GM20000 (cell line): ENCODE data around the gene FAM120A.
"Not testable (repeated sequence)": the region's sequence is repeated elsewhere in the genome, so short reads cannot be mapped to it uniquely, and the experiment has no call there.

Experiments used
- DNase-seq: peaks from one replicate; pipeline ENCODE4 v3.0.0; 2012; ENCODE audit warnings: low spot score
- TF ChIP-seq, protein P1 (sequence below): IDR thresholded peaks from 2 replicates; pipeline ENCODE4 v1.5.1; 2012; ENCODE audit warnings: mild to moderate bottlenecking, control low read depth; ENCODE audit errors: extremely low read depth, missing control alignments

FAM120A gene

GRCh38 chr9:93436218-93436617 is 15.3 kb upstream of the FAM120A start:
- no peak for DNase-seq

GRCh38 chr9:93436655-93437407 is 14.7 kb upstream of the FAM120A start:
- no peak for DNase-seq
- TF ChIP-seq, protein P1, sequence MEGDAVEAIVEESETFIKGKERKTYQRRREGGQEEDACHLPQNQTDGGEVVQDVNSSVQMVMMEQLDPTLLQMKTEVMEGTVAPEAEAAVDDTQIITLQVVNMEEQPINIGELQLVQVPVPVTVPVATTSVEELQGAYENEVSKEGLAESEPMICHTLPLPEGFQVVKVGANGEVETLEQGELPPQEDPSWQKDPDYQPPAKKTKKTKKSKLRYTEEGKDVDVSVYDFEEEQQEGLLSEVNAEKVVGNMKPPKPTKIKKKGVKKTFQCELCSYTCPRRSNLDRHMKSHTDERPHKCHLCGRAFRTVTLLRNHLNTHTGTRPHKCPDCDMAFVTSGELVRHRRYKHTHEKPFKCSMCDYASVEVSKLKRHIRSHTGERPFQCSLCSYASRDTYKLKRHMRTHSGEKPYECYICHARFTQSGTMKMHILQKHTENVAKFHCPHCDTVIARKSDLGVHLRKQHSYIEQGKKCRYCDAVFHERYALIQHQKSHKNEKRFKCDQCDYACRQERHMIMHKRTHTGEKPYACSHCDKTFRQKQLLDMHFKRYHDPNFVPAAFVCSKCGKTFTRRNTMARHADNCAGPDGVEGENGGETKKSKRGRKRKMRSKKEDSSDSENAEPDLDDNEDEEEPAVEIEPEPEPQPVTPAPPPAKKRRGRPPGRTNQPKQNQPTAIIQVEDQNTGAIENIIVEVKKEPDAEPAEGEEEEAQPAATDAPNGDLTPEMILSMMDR: no peak

More at GRCh38 chr9:93436218-93436617, 15.3 kb upstream of the FAM120A start:
- TF ChIP-seq, protein P1: no peak

GRCh38 chr9:93437996-93438395 is 13.5 kb upstream of the FAM120A start:
- TF ChIP-seq, protein P1: no peak
- no peak for DNase-seq

- not testable (repeated sequence) for DNase-seq
These were observed 12.2 kb upstream of the FAM120A start for GRCh38 chr9:93439301-93439700.

DNA sequence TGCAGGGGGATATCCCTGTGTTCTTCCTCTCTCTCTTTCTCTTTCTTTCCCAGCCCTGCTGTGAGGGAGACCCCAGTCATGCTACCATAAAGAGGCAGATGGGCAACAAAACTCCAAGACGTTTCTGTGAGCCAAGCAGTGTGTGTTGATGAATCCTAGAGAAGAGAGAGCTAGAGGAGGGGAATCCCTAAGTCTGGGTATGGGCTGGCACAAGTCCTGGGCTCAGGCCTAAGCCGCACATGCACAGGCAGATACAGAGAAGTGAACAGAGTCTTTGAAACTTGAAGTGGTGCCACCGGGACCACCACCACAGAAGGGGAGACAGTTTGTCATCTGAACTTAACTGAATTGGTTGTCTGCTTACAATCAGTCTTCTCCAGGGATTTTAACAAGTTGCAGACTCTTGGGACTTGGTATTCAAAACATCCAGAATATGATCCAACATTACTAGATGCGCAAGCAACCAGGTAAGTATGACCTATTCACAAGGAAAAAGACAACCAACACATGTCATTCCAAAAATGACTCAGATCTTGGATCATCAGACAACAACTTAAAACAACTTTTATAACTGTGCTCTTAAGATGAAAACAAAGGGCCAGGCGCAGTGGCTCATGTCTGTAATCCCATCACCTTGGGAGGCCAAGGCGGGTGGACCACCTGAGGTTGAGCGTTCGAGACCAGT is 10.4 kb upstream of the FAM120A start:
- no peak for DNase-seq
- TF ChIP-seq, protein P1: no peak

- DNase-seq: no peak
- TF ChIP-seq, protein P1: no peak
These were observed 5.4 kb upstream of the FAM120A start for GRCh38 chr9:93446073-93446472.

- TF ChIP-seq, protein P1: no peak
- DNase-seq: no peak
These were observed 3.8 kb upstream of the FAM120A start for GRCh38 chr9:93447655-93448054.
